PC-9 (cell line): ENCODE results near the gene MAS1L.
"Not testable (repeated sequence)": the region's sequence is repeated elsewhere in the genome, so short reads cannot be mapped to it uniquely, and the experiment has no call there.

Experiments
- CTCF ChIP-seq: fragments of 200-600 bp; sonication (generic); conservative IDR thresholded peaks from 2 replicates; pipeline ENCODE4 v1.6.1; 2017; ENCODE audit warnings: mixed run types, antibody characterized with exemption, mild to moderate bottlenecking, moderate library complexity
- EZH2 ChIP-seq: fragments of 200-600 bp; sonication (generic); IDR thresholded peaks from 2 replicates; pipeline ENCODE4 v1.8.0; 2017; ENCODE audit warnings: antibody characterized with exemption, low read depth

GRCh38 chr6:29444031-29444430 is 43.7 kb downstream of the MAS1L start:
- TF ChIP-seq CTCF, EZH2: not testable (repeated sequence)
